Islet of Langerhans (tissue), 1 donor: ENCODE measurements around the gene SERPINB1.
"Not testable (repeated sequence)": the region's sequence is repeated elsewhere in the genome, so short reads cannot be mapped to it uniquely, and the experiment has no call there.

Source experiments
- FAIRE-seq: peaks from one replicate; lab custom pipeline; 2011; peaks lifted over from hg19 to GRCh38; lab: Jason Lieb, UNC

SERPINB1 gene

DNA sequence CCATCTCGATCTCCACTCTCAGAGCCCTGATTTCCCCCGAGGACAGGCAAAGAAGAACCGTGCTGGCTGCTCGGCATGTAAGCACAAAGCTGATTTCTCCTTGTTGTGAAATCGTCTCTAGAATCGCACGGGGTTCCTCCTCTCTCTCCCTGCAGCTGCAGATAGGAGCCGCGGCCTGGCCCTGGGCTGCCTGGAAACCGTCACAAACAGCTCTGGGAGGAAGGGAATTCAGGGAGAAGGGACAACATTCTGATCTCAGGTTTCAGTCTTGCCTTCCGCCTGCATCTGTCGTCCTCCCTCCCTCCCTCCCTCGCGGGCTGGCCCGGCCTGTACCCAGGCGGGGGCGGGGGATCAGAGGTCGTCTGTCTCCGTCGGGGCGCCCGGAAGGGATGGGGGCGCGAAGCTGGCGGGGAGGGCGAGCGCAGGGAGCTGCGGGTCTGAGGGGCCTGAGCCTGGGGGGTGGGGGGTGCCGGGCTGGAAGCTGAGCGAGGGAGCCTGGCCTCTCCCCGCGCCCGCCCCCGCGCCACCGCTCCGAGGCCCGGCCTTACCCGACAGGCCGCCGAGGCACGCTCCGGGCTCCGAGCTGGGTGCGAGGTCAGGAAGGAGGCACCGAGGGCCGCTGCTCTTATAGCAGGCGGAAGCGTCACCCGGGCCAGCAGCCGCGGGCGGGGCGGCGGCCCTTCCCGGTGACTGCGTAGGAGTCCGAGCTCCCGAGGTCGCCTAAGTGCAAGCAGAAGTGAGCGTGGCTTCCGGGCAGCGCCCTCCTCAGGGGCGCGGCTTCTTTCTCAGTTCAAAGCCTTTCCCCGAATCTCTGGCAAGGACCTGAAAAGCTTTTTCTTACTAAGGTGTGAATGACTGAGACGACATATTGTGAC lies at the start of gene SERPINB1:
Gene SERPINB1 (minus strand): TSS at position 600 of the 875 bp plus-strand sequence. CDS start 1,277 bp downstream, outside the sequence.
- FAIRE-seq: no peak

DNA sequence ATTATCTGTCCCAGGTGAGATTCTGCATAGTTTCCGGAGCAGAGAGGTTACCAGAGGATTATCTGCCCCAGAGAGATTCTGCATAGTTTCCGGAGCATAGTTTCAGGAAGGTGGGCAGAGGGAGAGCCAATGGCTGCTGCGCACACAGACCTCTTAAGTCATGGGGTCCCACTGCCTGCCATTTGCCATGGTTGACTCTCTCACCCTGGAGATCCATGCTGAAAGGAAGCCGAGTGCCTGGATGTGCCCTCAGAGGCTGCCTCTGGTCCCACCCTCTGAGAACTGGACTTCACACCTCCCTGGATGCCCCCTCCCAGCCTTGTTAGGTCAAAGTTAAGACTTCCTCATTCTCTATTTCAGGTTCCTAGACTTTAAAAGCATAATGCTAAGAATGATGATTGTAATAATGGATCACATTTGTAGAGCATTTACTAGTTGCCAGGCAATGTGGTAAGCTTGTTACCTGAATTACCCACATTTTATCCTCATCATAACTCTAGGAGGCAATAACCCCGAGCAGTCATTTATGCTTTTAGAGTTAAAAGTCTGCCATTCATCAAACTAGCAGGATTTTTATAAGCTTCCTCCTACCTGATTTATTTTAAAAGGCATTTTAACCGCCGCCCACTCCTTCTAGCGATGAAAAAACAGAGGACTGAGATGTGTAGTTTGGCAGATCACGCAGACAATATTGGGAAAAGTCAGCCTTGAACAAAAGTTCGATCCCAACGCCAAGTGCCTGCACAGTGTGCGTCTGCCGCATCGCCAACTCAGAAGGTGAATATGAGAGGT lies 49.5 kb upstream of the SERPINB1 start:
- no peak for FAIRE-seq

DNA sequence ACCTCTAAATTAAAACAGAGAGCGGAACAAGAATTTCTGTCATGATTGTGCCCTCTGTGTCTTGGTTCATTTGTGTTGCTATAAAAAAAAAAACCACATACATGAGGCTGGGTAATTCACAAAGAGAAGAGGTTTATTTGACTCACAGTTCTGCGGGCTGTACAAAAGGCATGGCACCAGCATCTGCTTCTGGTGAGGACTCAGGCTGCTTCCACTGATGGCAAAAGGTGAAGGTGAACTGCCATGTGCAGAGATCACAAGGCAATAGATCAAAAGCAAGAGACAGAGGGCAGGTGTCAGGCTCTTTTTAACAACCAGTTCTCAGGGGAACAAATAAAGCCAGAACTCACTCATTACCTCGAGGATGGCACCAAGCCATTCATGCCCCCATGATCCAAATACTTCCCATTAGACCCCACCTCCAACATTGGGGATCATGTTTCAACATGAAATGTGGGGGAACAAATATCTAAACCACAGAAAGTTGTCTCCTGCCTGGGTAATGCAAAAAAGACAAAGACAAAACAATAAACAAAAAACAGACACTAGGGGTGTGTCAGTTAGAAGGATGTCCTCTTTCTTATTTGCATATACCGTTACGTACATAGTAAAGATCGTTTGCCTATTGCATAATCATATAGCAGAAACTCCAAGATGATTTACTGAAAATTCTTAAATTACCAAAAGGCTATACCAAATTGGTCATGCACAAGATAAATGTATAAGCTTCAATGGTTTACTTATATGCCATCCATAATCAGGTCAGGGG lies 44.5 kb upstream of the SERPINB1 start:
- no peak for FAIRE-seq

DNA sequence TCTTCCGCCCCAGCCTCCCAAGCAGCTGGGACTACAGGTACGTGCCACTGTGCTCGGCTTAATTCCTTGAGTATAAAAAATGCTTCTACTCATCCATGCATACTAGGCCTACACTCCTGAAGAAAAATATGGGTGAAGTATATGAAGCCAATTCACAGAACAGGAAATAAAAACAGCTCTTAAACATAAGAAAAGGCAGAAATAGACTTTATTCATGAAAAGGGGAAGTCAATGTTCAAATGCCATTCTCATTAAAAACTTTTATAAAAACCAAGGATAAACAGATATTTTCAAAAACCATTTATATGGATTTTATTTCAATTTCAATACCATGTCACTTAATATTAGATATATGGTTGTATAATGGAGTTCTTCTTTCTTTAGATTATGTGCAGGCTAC lies 43.1 kb upstream of the SERPINB1 start:
- no peak for FAIRE-seq

DNA sequence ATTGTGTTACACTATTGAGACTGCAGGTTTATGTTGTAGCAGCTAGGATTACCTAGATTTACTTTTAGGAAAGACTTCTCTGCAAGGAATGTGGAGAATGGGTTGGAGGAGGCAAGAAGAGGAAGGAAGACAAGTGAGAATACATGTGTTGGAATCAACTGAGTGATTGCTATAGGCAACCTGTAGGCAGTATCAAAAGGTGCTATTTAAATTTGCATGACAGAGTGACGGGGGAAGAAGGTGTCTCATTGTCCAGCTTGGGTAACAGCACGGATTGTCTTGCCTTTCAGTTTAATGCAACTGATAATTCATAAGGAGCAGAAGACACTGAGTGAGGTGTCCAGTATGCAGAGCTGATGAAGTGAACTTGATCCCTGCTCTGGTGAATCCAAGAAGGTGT lies 42.0 kb upstream of the SERPINB1 start:
- FAIRE-seq: no peak

DNA sequence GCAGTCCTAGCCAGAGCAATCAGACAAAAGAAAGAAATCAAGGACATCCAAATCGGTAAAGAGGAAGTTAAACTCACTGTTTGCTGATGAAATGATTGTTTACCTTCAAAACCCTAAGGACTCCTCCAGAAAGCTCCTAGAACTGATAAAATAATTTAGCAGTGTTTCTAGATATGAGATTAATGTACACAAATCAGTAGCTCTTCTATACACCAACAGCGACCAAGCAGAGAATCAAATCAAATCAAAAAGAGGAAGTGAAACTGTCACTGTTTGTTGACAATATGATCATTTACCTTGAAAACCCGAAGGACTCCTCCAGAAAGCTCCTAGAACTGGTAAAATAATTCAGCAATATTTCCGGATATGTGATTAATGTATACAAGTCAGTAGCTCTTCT lies 39.8 kb upstream of the SERPINB1 start:
- FAIRE-seq: no peak

DNA sequence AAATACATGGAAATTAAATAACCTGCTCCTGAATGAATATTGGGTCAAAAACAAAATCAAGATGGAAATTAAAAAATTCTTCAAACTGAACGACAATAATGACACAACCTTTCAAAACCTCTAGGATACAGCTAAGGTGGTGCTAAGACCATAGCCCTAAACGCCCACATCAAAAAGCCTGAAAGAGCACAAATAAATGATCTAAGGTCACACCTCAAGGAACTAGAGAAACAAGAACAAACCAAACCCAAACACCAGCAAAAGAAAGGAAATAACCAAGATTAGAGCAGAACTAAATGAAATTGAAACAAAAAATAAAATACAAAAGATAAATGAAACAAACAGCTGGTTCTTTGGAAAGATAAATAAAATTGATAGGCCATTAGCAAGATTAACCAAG lies 38.5 kb upstream of the SERPINB1 start:
- FAIRE-seq: not testable (repeated sequence)

DNA sequence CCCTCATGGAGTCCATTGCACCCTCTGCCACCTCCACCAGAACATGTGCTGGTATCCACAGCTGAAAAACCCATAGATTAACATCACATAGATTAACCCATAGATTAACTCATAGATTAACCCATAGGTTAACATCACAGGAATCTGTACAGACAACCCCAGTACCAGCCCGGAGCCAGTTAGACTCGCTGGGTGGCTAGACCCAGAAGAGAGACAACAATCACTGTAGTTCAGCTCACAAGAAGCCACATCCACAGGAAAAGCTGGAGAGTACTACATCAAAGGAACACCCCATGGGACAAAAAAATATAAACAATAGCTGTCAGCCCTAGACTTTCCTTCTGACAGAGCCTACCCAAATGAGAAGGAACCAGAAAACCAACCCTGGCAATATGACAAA lies 36.3 kb upstream of the SERPINB1 start:
- no peak for FAIRE-seq

DNA sequence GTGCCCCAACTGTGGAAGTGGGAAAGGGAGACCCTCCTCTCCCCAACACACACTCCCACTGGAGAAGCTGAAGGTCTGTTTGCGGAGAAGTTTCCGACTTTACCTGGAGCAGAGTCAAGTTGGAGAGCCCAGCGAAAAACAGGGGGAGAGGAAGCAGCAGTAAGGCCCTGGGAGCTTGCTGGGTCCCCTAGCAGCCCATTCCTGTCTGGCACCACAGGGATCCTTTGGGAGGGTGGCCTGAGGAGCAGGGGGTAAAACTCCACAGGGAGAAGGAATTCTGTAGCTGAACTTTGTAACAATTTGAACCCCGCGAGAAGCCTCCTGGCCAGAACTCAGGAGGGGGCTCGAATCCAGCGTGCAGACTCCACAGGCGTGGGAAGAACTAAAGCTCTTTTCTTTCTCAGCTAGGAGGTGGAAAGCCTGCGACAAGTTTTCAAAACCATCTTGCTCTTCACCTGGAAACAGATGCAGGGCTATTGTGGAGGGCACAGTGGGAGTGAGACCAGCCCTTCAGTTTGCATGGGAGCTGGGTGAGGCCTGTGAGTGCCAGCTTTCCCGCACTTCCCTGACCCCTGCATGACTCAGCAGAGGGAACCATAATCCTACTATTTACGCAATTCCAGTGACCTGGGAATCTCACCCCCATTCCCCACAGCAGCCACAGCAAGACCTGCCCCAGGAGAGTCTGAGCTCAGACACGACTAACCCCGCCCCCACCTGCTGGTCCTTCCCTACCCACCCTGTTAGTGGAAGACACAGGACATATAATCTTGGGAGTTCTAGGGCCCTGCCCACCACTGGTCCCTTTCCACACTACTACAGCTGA lies 35.6 kb upstream of the SERPINB1 start:
- no peak for FAIRE-seq

DNA sequence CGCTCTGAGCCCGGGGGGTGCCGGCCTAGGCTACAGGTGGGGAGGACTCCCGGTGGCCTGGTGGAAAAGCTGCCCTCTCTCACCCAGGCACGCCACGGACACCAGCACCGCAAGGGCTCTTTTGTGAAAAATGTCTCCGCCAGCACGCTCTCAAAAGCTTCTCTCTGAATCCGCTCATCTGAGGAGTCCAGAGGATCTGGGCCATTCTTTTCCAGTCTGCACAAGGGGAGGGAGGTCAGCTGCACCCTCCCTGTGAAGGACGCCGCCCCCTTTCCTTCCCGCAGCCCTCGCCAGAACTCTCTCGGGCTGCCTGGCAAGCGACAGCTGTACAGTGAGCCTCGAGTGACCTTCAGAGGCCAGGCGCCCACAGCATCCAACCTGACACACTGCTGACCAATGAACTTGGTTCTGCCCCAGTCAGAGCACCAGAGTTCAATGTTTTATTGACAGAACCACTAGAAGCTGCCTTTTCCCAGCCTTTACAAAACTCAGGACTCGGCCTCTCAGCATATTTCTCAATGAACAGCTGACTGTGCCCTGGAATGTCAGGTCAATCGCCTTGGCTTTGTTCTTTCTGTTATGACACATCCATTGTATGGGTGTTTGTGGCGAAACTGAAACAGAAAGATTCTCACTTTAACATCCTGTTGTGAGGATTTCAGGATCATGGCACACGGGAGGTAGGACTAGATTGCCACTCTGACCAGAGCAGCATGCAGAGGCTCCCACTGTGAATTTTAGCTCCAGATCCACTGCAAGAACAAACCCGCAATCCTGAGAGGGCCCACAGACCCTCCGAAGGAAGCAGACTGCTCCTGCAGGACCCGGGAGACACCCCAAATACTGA lies 34.8 kb upstream of the SERPINB1 start:
- no peak for FAIRE-seq

DNA sequence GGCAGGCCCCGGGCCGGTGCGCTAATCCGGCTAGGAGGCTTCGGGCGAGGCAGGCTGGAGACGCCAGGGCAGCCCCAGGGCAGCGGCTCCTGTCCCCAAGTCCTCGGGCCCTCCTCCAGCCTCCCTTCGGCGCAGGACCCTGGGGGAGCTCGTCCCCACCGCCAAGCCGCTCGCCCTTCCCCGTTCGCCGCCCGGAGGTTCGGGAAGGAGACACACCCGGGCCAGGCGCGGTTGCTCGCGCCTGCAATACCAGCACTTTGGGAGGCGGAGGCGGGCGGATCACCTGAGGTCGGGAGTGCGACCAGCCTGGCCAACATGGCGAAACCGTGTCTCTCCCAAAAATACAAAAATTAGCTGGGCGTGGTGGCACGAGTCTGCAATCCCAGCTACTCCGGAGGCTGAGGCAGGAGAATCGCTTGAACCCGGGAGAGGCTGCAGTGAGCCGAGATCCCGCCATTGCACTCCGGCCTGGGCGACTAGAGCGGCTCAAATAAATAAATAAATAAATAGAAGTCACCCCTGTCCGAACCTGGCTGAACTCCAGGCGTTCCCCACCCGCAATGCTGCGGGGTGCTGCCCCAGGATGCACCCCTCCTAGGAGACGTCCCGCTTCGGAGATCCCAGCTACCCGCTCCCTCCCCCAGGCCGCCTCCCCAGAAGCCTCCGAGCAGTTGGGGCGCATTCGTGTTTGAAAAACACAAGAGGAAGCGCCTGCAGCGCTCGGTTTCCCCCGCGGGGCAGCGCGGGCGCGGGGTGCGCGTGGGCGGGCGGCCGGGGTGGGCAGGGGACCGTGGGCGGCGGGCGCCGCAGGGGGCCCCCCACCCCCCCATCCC lies 33.9 kb upstream of the SERPINB1 start:
- no peak for FAIRE-seq

DNA sequence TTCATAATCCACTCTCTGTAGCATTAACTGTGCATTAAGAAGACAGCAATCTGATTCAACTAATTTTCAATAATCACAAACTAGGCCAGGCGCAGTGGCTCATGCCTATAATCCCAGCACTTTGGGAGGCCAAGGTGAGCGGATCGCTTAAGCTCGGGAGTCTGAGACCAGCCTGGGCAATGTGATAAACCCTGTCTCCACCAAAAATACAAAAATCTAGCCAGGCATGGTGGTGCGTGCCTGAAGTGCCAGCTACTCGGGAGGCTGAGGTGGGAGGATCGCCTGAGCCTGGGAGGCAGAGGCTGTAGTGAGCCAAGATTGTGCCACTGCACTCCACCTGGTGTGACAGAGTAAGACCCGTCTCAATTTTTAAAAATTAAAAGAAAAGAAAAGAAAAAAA lies 32.0 kb upstream of the SERPINB1 start:
- no peak for FAIRE-seq

DNA sequence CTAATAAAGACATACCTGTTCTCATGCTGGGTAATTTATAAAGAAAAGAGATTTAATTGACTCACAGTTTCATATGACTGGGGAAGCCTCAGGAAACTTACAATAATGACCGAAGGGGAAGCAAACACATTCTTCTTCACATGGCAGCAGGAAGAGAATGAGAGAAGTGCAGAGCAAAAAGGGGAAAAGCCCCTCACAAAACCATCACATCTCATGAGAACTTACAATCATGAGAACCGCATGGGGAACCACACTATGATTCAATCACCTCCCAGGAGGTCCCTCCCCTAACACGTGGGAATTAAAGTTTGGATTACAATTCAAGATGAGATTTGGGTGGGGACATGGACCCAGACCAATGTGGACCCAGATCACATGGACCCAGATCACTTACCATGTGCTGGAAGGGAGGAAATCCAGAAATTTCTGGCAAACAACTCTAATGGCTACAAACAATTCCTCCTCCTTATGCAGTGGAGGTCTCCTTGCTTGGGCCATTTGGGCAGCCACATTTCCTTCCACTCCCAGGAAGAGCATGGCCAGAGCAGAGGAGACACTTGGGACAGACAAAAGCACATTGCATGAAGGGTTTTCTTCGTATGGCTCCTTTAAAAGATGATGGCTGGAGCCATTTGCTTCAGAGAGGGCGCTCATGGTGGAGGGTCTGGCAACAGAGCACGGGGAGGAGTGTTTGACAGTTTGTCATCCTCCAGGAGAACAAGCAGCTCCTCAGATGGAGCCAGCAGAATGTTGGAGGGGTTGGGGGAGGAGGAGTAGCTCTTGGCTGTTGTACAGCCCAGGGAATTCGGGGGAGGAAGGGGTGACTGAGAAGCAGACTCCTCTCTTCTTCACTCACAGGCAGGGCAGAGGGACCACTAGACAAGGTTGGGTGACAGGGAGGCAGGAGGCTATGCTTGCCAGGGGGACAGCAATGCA lies 31.0 kb upstream of the SERPINB1 start:
- no peak for FAIRE-seq

DNA sequence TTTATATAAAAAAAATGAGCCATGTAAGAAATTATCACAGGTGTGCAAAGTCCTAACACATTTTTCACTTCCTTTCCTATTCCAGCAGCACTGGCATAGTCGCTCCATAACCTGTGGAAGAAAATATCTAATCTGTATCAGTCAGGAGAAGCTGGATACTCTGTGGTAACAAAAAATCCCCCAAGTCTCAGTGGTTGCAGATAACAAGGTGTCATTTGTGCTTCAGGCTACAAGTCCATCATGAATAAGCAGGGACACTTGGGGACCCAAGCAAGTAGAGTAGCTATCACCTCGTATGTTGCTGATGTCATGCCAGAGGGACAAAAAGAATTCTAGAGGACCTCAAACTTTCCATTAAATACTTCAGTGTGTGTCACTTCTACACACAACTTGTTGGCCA lies 30.3 kb upstream of the SERPINB1 start:
- no peak for FAIRE-seq

DNA sequence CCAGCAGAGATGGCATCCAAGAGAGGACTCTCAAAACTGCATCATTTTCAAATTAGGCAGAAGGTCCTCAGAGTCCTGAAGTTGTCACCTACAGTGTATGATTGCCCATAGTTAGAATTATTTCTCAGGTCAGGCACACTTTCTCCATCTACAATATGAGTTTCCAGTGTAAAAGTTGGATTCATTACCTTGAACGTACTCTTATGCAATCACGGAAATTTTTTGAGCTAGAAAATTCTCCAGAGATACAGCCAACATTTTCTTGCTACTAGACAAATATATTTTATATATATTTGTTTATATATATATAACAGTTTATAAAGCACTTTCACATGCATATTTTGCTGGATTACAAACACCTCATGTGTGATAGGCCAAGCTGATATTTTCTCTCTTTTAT lies 29.4 kb upstream of the SERPINB1 start:
- FAIRE-seq: no peak

DNA sequence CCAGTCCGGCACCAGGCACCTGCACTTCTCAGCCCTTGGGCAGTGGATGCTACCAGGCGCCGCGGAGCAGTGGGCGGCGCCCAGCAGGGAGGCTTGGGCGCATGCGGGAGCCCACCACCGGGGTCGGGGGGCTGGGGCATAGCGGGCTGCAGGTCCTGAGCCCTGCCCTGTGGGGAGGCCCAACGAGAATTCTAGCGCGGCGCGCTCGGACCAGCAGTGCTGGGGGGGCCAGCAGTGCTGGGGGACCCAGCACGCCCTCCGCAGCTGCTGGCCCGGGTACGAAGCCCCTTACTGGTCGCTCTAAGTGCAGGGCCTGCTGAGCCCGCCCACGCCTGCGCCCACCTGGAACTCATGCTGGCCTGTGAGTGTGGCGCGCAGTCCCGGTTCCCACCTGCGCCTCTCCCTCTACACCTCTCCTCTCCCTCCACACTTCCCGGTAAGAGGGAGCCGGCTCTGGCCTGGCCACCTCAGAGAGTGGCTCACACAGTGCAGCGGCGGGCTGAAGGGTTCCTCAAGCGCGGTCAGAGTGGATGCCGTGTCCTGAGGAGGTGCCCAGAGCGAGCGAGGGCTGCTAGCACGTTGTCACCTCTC lies 28.5 kb upstream of the SERPINB1 start:
- FAIRE-seq: no peak

DNA sequence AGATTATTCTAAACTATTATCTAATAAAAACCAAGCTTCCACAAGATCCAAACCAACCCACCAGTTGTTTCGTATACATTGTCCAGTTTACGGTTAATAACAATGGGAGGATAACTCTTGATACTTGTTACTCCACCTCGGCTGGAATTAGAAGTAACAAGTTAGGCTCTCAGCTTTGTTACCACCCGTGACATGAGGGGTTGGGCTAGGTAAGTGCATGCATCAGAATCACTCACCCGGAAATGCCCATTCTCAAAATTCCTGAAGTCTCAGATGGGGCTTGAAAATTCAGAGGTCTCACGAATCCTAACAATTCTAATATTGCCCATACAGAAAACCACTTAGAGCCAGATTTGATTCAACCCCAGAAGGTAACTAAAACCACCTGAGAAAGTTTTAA lies 27.0 kb upstream of the SERPINB1 start:
- no peak for FAIRE-seq

DNA sequence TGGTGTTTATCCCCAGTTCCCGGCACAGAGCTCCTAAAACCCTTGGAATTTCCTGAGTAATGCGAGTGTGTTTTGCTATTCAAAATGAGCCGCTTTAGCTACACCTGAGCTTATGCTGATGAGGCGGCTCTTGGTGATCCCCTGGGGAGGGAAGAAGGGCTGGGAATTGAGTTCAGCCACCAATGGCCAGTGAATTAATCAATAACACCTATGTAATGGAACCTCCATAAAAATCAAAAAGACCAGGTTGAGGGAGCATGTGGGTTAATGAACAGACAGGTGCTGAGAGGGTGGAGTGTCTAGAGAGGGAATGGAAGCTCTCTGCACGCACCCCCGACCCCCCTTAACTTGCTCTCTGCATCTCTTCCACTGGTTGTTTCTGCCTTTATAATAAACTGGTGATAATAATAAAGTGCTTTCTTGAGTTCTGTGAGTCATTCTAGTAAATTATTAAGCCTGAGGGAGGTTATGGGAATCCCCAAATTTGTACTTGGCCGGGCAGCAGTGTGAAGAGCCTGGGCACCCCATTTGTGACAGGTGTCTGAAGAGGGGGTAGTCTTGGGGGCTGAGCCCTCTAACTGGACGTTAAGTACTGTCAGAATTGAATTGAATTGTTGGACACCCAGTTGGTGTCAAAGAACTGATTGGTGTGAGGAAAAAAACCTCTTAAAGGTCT lies 24.6 kb upstream of the SERPINB1 start:
- no peak for FAIRE-seq
